Activated naive CD8-positive, alpha-beta T cell (primary cell): ENCODE measurements around the gene CRYL1.

Experiments used
- H3K27ac Mint-ChIP-seq: one replicate; pipeline ENCODE4 v1.8.0; 2021; ENCODE audit warnings: mixed read lengths
- H3K27me3 Mint-ChIP-seq: one replicate; pipeline ENCODE4 v1.8.0; 2021; ENCODE audit warnings: mixed read lengths
- H3K36me3 Mint-ChIP-seq: one replicate; pipeline ENCODE4 v1.8.0; 2021; ENCODE audit warnings: mixed read lengths
- H3K4me1 Mint-ChIP-seq: one replicate; pipeline ENCODE4 v1.8.0; 2021; ENCODE audit warnings: low read depth, mixed read lengths
- H3K4me3 Mint-ChIP-seq: one replicate; pipeline ENCODE4 v1.8.0; 2021; ENCODE audit warnings: mild to moderate bottlenecking, mixed read lengths
- H3K9me3 Mint-ChIP-seq: one replicate; pipeline ENCODE4 v1.8.0; 2021; ENCODE audit warnings: low read depth, mixed read lengths

Gene CRYL1

GRCh38 chr13:20416223-20416745, 109.4 kb downstream of the CRYL1 start:
- Mint-ChIP-seq H3K9me3 (no peaks in the 10 kb centered on the region), H3K4me3 (no peak overlapping the region), H3K27me3 (no peaks in the 10 kb centered on the region), H3K4me1 (peaks cover 55% of the 10 kb centered on the region), H3K36me3 (peaks cover 4% of the 10 kb centered on the region), H3K27ac (no peak overlapping the region)

- no peak overlapping the region for H3K4me3 Mint-ChIP-seq
- no peak overlapping the region for H3K27ac Mint-ChIP-seq
- peaks cover 55% of the 10 kb centered on the region for H3K4me1 Mint-ChIP-seq
- H3K36me3 Mint-ChIP-seq, result peaks cover 4% of the 10 kb centered on the region
- H3K9me3 Mint-ChIP-seq, result no peaks in the 10 kb centered on the region
- H3K27me3 Mint-ChIP-seq, result no peaks in the 10 kb centered on the region
These were observed 110.0 kb downstream of the CRYL1 start for GRCh38 chr13:20415694-20416107.

- Mint-ChIP-seq H3K27ac (no peak overlapping the region), H3K4me1 (peaks cover 55% of the 10 kb centered on the region), H3K9me3 (no peaks in the 10 kb centered on the region), H3K36me3 (peaks cover 4% of the 10 kb centered on the region), H3K27me3 (no peaks in the 10 kb centered on the region), H3K4me3 (no peak overlapping the region)
These were observed 110.4 kb downstream of the CRYL1 start for GRCh38 chr13:20415306-20415679.

GRCh38 chr13:20414546-20415305, 110.9 kb downstream of the CRYL1 start:
- H3K36me3 Mint-ChIP-seq, result peaks cover 4% of the 10 kb centered on the region

GRCh38 chr13:20412691-20413355, 112.8 kb downstream of the CRYL1 start:
- H3K27me3 Mint-ChIP-seq, result no peaks in the 10 kb centered on the region
- H3K4me1 Mint-ChIP-seq, result peaks cover 34% of the 10 kb centered on the region
- peaks cover 2% of the 10 kb centered on the region for H3K36me3 Mint-ChIP-seq
- H3K4me3 Mint-ChIP-seq, result peak overlapping the region; percentile 1
- peak overlapping the region; percentile 51 for H3K27ac Mint-ChIP-seq
- no peaks in the 10 kb centered on the region for H3K9me3 Mint-ChIP-seq

More at GRCh38 chr13:20414546-20415305, 110.9 kb downstream of the CRYL1 start:
- H3K9me3 Mint-ChIP-seq, result no peaks in the 10 kb centered on the region
- H3K27me3 Mint-ChIP-seq, result no peaks in the 10 kb centered on the region
- H3K4me3 Mint-ChIP-seq, result no peak overlapping the region
- H3K27ac Mint-ChIP-seq, result no peak overlapping the region
- H3K4me1 Mint-ChIP-seq, result peaks cover 50% of the 10 kb centered on the region

- H3K36me3 Mint-ChIP-seq, result no peaks in the 10 kb centered on the region
- no peaks in the 10 kb centered on the region for H3K27me3 Mint-ChIP-seq
- peaks cover 31% of the 10 kb centered on the region for H3K4me1 Mint-ChIP-seq
- H3K4me3 Mint-ChIP-seq, result peak overlapping the region; percentile 79
- no peaks in the 10 kb centered on the region for H3K9me3 Mint-ChIP-seq
- peak overlapping the region; percentile 82 for H3K27ac Mint-ChIP-seq
These were observed 113.9 kb downstream of the CRYL1 start for GRCh38 chr13:20411638-20412342.

- no peak overlapping the region for H3K27ac Mint-ChIP-seq
These were observed 114.9 kb downstream of the CRYL1 start for GRCh38 chr13:20410726-20411125.

GRCh38 chr13:20408181-20408580, 117.5 kb downstream of the CRYL1 start:
- Mint-ChIP-seq H3K4me3 (no peak overlapping the region), H3K36me3 (peaks cover 4% of the 10 kb centered on the region), H3K27ac (no peak overlapping the region), H3K27me3 (no peaks in the 10 kb centered on the region), H3K9me3 (no peaks in the 10 kb centered on the region), H3K4me1 (peaks cover 30% of the 10 kb centered on the region)

More at GRCh38 chr13:20410726-20411125, 114.9 kb downstream of the CRYL1 start:
- no peaks in the 10 kb centered on the region for H3K9me3 Mint-ChIP-seq
- no peaks in the 10 kb centered on the region for H3K27me3 Mint-ChIP-seq
- peaks cover 31% of the 10 kb centered on the region for H3K4me1 Mint-ChIP-seq
- H3K4me3 Mint-ChIP-seq, result peak overlapping the region; percentile 5
- H3K36me3 Mint-ChIP-seq, result no peaks in the 10 kb centered on the region

GRCh38 chr13:20407759-20408158, 117.9 kb downstream of the CRYL1 start:
- Mint-ChIP-seq H3K4me1 (peaks cover 26% of the 10 kb centered on the region), H3K9me3 (no peaks in the 10 kb centered on the region), H3K27ac (no peak overlapping the region), H3K36me3 (peaks cover 4% of the 10 kb centered on the region), H3K4me3 (no peak overlapping the region), H3K27me3 (no peaks in the 10 kb centered on the region)

- Mint-ChIP-seq H3K4me3 (no peak overlapping the region), H3K27me3 (no peaks in the 10 kb centered on the region), H3K4me1 (peaks cover 22% of the 10 kb centered on the region), H3K36me3 (peaks cover 4% of the 10 kb centered on the region), H3K27ac (no peak overlapping the region), H3K9me3 (no peaks in the 10 kb centered on the region)
These were observed 120.0 kb downstream of the CRYL1 start for GRCh38 chr13:20405691-20406090.

GRCh38 chr13:20404488-20405222, 121.0 kb downstream of the CRYL1 start:
- Mint-ChIP-seq H3K36me3 (peaks cover 4% of the 10 kb centered on the region), H3K27me3 (no peaks in the 10 kb centered on the region), H3K27ac (no peak overlapping the region), H3K4me1 (peaks cover 19% of the 10 kb centered on the region), H3K9me3 (no peaks in the 10 kb centered on the region), H3K4me3 (no peak overlapping the region)

- H3K4me1 Mint-ChIP-seq, result peaks cover 19% of the 10 kb centered on the region
- H3K4me3 Mint-ChIP-seq, result no peak overlapping the region
- no peaks in the 10 kb centered on the region for H3K27me3 Mint-ChIP-seq
These were observed 121.8 kb downstream of the CRYL1 start for GRCh38 chr13:20403826-20404225.

GRCh38 chr13:20402881-20403280, 122.8 kb downstream of the CRYL1 start:
- no peaks in the 10 kb centered on the region for H3K9me3 Mint-ChIP-seq
- H3K27me3 Mint-ChIP-seq, result no peaks in the 10 kb centered on the region
- no peak overlapping the region for H3K4me3 Mint-ChIP-seq
- peaks cover 4% of the 10 kb centered on the region for H3K36me3 Mint-ChIP-seq
- peaks cover 19% of the 10 kb centered on the region for H3K4me1 Mint-ChIP-seq
- H3K27ac Mint-ChIP-seq, result no peak overlapping the region

More at GRCh38 chr13:20403826-20404225, 121.8 kb downstream of the CRYL1 start:
- Mint-ChIP-seq H3K9me3 (no peaks in the 10 kb centered on the region), H3K36me3 (peaks cover 4% of the 10 kb centered on the region), H3K27ac (no peak overlapping the region)
